Myocyte (in vitro differentiated cells): ENCODE measurements around the gene ADPGK. TPM values are rescaled to one million over a fixed set of nuclear protein-coding genes. Genes with fewer than 3 reads are reported as not detected.

Experiments
- total RNA-seq: library from RNA; depleted of rRNA; stranded (reverse); fragments of >200 nt; gene quantifications from 2 replicates; pipeline ENCODE4 v1.2.3, GENCODE V29; 2014

Gene ADPGK
- total RNA-seq, 1 donor from 2014 or later: 40.1 TPM

Other genes with a start within 250 kb of the ADPGK start
- gene GOLGA6B, start 129.1 kb downstream of the ADPGK start, total RNA-seq: 0.21 TPM in 1 of 2 replicates, not detected in the other
- not detected in 2 replicates for gene HIGD2B, start 97.6 kb downstream of the ADPGK start, total RNA-seq
- gene BBS4, start 97.6 kb downstream of the ADPGK start, total RNA-seq: 32.1 and 33.9 TPM in 2 replicates